Activated naive CD4-positive, alpha-beta T cell treated with anti-CD3 and anti-CD28 coated beads, Interleukin-2, amount 50 U/mL, for 24 hours (primary cell): ENCODE data around the gene BIN2.
A peak's percentile ranks its signal among the peaks of the same experiment; 100 is the strongest.
"Not testable (repeated sequence)": the region's sequence is repeated elsewhere in the genome, so short reads cannot be mapped to it uniquely, and the experiment has no call there.

Experiments used
- H3K27ac Mint-ChIP-seq: one replicate; pipeline ENCODE4 v1.8.0; 2021; ENCODE audit warnings: mild to moderate bottlenecking, mixed read lengths
- H3K27me3 Mint-ChIP-seq: one replicate; pipeline ENCODE4 v1.8.0; 2021; ENCODE audit warnings: mixed read lengths
- H3K36me3 Mint-ChIP-seq: one replicate; pipeline ENCODE4 v1.8.0; 2021; ENCODE audit warnings: mixed read lengths
- H3K4me1 Mint-ChIP-seq: one replicate; pipeline ENCODE4 v1.8.0; 2021; ENCODE audit warnings: mixed read lengths
- H3K4me3 Mint-ChIP-seq: one replicate; pipeline ENCODE4 v1.8.0; 2021; ENCODE audit warnings: mild to moderate bottlenecking, mixed read lengths
- H3K9me3 Mint-ChIP-seq: one replicate; pipeline ENCODE4 v1.8.0; 2021; ENCODE audit warnings: mixed read lengths

The BIN2 gene

GRCh38 chr12:51329742-51330141 lies 5.8 kb upstream of the BIN2 start:
- no peaks in the 10 kb centered on the region for H3K27me3 Mint-ChIP-seq
- H3K4me1 Mint-ChIP-seq: peaks cover 65% of the 10 kb centered on the region
- H3K9me3 Mint-ChIP-seq: no peaks in the 10 kb centered on the region
- H3K4me3 Mint-ChIP-seq: peak overlapping the region; percentile 67
- peak overlapping the region; percentile 96 for H3K27ac Mint-ChIP-seq
- no peaks in the 10 kb centered on the region for H3K36me3 Mint-ChIP-seq

- Mint-ChIP-seq H3K4me3 (no peak overlapping the region), H3K4me1 (peaks cover 70% of the 10 kb centered on the region)
Observed at GRCh38 chr12:51328587-51328986, 4.6 kb upstream of the BIN2 start.

DNA sequence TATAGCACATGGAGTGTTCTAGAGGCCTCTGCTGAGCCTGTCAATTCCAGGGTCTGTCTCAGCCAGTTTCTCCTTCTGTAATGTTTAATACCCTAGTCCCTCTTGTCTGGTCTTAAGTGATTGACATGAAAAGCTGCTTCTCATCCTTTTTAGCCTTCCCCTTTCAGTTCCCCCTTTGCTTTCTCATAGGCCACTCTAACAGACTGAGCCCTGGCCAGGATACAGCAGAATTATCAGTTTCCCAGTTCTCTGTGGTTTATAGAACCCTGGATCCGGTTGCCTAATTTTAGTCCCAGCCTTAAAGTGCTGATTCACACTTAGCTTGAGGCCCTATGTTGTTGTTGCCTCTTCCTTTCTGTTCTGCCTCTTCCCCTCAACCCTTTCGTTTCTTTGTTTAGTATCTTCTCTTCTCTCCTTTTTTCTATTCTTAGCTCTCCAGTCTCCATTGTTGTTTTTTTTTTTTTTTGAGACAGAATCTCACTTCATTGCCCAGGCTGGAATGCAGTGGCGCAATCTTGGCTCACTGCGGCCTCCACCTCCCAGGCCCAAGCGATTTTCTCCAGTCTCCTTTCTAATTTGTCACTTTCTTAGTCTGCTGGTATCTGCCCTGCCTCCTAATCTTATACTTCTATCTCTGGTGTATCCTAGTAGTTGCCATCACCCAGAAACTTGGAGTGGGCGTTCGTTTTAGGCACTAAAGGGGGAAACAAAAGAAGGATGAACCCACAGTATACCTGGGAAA lies 2.9 kb upstream of the BIN2 start:
- peak overlapping the region; percentile 66 for H3K4me3 Mint-ChIP-seq
- no peaks in the 10 kb centered on the region for H3K9me3 Mint-ChIP-seq
- H3K36me3 Mint-ChIP-seq: peaks cover 3% of the 10 kb centered on the region
- H3K27ac Mint-ChIP-seq: peak overlapping the region; percentile 97
- H3K27me3 Mint-ChIP-seq: no peaks in the 10 kb centered on the region
- peaks cover 87% of the 10 kb centered on the region for H3K4me1 Mint-ChIP-seq

More at GRCh38 chr12:51328587-51328986, 4.6 kb upstream of the BIN2 start:
- Mint-ChIP-seq H3K27me3 (no peaks in the 10 kb centered on the region), H3K27ac (peak overlapping the region; percentile 91), H3K9me3 (no peaks in the 10 kb centered on the region), H3K36me3 (no peaks in the 10 kb centered on the region)

DNA sequence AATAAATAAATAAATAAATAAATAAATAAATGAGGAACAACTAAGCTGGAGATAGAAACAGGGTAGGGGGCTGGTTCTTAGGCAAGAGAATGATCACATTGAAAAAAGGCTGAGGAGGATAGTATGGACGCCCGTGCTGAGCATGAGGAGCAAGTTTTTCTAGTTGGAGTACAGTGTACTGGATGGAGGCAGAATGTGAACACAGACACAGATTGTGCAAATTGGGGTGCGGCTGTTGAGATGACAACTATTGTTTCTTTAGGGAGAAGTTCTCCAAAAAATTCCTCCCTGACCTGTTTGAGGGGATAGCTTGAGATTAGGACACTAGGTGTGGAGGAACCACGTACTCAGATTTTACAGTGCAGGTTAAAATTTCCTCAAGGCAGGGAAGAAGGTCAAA lies 979 bp upstream of the BIN2 start:
- H3K9me3 Mint-ChIP-seq: no peaks in the 10 kb centered on the region
- peak overlapping the region; percentile 94 for H3K27ac Mint-ChIP-seq
- H3K4me3 Mint-ChIP-seq: peak overlapping the region; percentile 79
- H3K36me3 Mint-ChIP-seq: peaks cover 9% of the 10 kb centered on the region
- peaks cover 93% of the 10 kb centered on the region for H3K4me1 Mint-ChIP-seq
- H3K27me3 Mint-ChIP-seq: no peaks in the 10 kb centered on the region

DNA sequence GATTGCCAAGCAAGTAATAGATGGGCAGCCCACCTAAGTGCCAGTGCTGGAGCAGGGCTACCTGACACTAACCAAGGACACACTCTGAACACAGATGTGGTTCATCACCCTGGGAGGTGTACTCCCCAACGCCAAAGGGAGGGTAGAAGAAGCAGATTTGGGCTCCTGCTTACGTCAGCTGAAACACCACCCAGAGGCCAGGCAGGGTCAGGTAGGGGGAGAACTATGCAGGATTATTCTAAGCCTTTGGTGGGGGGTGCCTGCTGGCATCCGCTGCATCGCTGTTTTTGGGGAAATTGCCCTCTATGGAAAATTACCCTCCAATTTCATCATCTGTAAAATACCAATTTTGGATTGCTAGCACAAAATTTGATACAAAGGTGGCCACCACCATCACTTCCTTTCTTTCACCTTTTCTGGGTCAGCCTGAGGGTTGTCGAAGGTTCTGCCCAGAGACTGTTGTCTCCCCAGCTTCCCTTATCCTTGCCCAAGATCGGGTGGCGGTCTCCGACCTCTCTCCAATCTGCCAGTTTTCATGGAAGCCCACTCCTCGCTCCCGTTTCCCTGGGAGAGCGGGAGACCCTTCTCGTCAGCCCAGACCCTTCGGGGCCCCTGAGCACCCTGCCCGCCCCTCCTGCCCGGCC lies 535 bp downstream of the BIN2 start:
- peaks cover 12% of the 10 kb centered on the region for H3K36me3 Mint-ChIP-seq
- H3K4me1 Mint-ChIP-seq: peaks cover 93% of the 10 kb centered on the region
- peak overlapping the region; percentile 95 for H3K27ac Mint-ChIP-seq
- H3K27me3 Mint-ChIP-seq: no peaks in the 10 kb centered on the region
- H3K9me3 Mint-ChIP-seq: no peaks in the 10 kb centered on the region
- peak overlapping the region; percentile 96 for H3K4me3 Mint-ChIP-seq

DNA sequence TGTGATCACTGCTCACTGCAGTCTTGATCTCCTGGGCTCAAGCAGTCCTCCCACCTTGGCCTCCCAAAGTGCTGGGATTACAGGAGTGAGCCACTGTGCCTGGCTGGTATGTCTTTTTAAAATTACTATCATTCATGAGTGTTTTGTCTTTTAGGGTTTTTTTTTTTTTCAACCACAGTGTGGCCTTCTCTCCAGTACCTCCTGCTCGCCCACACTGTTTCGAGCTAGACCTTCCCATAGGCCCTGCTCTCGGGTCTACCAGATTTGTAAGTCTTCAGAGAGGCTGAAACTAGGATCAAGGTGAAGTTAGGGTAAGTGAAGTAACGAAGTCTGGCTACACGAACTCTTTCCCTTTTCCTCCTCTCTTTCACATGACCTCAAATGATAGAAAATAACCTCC lies 1.5 kb downstream of the BIN2 start:
- Mint-ChIP-seq H3K9me3 (no peaks in the 10 kb centered on the region), H3K27ac (peak overlapping the region; percentile 95), H3K27me3 (no peaks in the 10 kb centered on the region), H3K4me3 (peak overlapping the region; percentile 96), H3K36me3 (peaks cover 12% of the 10 kb centered on the region), H3K4me1 (peaks cover 93% of the 10 kb centered on the region)

DNA sequence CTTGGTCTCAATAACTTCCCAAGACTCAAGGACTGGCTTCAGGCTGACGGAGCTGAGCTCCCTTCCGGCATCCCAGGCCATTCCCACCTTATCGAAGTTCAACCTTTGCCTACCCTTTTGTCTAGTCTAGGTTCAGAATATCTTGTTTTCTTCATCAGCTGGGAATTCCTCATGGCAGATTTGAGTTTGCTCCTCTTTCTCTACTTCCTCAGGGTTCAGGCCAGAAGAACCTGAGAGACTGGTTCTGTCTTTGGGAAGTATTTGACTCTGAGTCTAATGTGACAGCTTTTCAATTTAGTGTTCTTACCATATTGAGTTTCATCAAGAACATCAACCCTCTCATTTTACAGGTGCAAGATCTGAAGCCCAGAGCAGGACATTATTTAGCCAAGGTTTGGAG lies 2.1 kb downstream of the BIN2 start:
- Mint-ChIP-seq H3K9me3 (no peaks in the 10 kb centered on the region), H3K36me3 (peaks cover 14% of the 10 kb centered on the region), H3K27me3 (no peaks in the 10 kb centered on the region), H3K27ac (peak overlapping the region; percentile 88), H3K4me1 (peaks cover 93% of the 10 kb centered on the region), H3K4me3 (peak overlapping the region; percentile 96)

DNA sequence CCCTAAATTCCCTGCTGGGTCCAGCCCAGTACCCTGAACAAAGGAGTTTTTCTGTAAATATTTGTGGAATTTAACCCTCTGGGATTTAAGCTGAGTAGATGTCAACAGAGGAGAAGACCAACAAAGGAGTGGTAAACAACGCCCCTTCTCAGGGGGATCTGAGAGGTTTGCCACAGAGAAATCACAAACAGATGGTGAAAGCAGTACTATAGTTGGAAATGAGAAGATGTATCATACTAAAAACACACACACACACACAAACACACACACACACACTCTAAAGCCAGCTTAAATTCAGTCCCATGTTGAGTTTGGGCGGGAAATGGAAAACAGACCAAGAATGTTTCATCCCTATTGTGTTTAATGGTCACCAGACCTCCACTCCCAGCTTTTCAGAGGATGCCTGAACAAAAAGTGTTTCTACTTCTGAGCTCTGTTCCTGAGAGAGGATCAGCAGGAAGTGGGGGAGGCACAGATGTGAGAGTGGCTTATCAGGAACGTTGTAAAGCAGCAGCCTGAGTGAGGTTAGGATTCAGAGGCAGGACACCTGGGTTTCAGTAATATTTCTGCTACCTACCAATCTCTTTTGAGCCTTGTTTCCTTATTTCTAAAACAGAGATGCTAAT lies 3.2 kb downstream of the BIN2 start:
- H3K27ac Mint-ChIP-seq: peak overlapping the region; percentile 88
- peak overlapping the region; percentile 96 for H3K4me3 Mint-ChIP-seq
- H3K27me3 Mint-ChIP-seq: no peaks in the 10 kb centered on the region
- H3K9me3 Mint-ChIP-seq: no peaks in the 10 kb centered on the region
- H3K4me1 Mint-ChIP-seq: peaks cover 93% of the 10 kb centered on the region
- H3K36me3 Mint-ChIP-seq: peaks cover 19% of the 10 kb centered on the region

- peak overlapping the region; percentile 88 for H3K27ac Mint-ChIP-seq
- peak overlapping the region; percentile 96 for H3K4me3 Mint-ChIP-seq
- H3K4me1 Mint-ChIP-seq: peaks cover 93% of the 10 kb centered on the region
- H3K27me3 Mint-ChIP-seq: no peaks in the 10 kb centered on the region
- H3K9me3 Mint-ChIP-seq: no peaks in the 10 kb centered on the region
- H3K36me3 Mint-ChIP-seq: peaks cover 20% of the 10 kb centered on the region
Observed at GRCh38 chr12:51320311-51320694, 3.7 kb downstream of the BIN2 start.

DNA sequence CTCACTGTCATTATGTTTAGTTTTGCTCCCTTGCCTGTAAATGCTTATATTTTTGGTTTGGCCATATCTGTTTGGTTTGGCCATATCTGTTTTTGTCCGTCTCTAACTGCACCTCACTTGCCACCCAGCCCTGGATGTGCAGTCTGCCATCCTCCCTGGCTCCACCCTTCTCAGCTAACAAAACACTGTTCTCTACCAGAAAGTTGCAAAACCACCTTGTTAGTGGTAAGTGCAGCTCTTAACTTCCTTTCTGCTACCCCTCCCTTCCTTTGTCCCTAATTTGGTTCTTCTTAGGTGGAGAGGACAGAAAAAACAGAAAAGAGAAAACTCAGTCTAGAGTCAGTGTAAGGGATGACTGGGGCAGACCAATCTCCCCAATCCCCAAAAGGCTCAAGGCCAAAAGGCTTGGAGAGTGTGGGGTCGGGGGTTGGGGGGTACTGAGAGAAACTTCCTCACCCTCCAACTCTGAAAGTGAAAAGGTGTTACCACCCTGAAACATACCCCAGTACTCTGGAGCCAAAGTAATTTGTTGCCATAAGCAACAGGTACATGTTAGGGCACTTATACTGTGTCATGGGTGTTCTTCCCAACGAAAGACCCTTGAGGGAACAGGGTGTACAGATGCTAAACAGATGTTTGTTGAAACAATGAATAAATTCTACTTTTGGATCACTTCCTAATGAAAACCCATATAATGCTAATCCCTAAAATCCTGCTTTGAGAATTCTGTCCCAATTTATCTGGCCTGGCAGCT lies 5.0 kb downstream of the BIN2 start:
- Mint-ChIP-seq H3K4me1 (peaks cover 83% of the 10 kb centered on the region), H3K4me3 (peak overlapping the region; percentile 64), H3K27me3 (no peaks in the 10 kb centered on the region), H3K36me3 (peaks cover 20% of the 10 kb centered on the region), H3K9me3 (no peaks in the 10 kb centered on the region), H3K27ac (peak overlapping the region; percentile 96)

GRCh38 chr12:51318057-51318806 lies 5.7 kb downstream of the BIN2 start:
- H3K9me3 Mint-ChIP-seq: not testable (repeated sequence)

DNA sequence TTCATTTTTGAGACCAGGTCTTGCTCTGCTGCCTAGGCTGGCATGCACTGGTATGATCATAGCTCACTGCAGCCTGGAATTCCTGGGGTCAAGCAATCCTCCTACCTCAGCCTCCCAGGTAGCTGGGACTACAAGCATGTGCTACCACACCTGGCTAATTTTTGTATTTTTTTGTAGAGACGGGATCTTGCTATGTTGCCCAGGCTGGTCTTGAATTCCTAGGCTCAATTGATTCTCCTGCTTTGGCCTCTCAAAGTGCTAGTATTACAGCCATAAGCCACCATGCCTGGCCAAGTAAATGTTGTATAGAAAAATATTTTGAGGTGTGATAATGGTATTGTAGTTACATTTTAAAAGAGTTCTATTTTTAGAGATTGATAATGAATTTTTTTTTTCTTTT lies 12.6 kb downstream of the BIN2 start:
- Mint-ChIP-seq H3K4me3 (no peak overlapping the region), H3K36me3 (peaks cover 18% of the 10 kb centered on the region), H3K27me3 (no peaks in the 10 kb centered on the region), H3K27ac (no peak overlapping the region), H3K9me3 (no peaks in the 10 kb centered on the region), H3K4me1 (peaks cover 74% of the 10 kb centered on the region)

More at GRCh38 chr12:51318057-51318806, 5.7 kb downstream of the BIN2 start:
- H3K27me3 Mint-ChIP-seq: not testable (repeated sequence)
- Mint-ChIP-seq H3K36me3 (peaks cover 21% of the 10 kb centered on the region), H3K4me3 (peak overlapping the region; percentile 64), H3K4me1 (peaks cover 83% of the 10 kb centered on the region), H3K27ac (peak overlapping the region; percentile 81)

DNA sequence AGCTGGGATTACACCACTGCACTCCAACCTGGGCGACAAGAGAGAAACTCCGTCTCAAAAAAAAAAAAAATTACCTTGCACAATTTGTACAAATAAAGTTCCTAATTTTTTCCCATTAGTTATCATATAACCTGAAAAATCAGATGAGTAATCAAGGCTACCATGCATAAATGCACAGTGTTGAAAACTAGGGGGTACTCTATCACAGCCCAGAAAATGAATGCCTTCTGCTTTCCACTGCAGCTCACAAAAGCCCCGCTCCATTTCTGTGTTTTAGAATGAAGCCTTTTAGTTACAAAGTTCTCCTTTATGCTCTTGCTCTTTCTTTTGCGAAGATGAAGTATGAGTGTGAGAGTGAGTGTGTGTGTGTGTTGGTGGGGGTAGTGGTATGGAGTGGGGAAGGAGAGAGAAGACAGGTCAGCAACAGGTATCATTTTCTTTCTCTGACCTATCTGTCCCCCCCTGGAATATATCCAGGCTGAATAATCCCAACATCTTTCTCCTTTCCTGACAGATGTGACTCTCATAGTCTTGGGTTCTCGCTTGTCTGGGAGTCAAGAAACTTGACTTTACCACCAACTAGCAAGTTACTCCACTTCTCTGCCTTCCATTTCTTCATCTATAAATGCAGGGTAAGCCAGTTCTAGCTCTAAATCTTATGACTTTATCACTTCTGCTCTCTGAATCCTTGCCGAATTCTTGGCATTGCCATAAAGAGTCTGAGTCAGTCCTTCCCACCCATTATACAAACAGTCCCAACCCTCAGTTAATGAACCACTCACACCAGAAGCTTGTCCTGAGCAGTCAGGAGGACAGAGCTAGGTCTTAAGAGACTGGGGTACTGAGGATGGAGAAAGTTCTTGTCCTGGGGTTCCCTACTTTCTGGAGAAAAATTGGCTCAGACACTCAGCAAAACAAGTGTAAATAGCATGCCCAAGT lies 16.1 kb downstream of the BIN2 start:
- Mint-ChIP-seq H3K27ac (peak overlapping the region; percentile 90), H3K4me3 (no peak overlapping the region), H3K9me3 (no peaks in the 10 kb centered on the region), H3K4me1 (peaks cover 74% of the 10 kb centered on the region), H3K36me3 (peaks cover 15% of the 10 kb centered on the region), H3K27me3 (no peaks in the 10 kb centered on the region)

GRCh38 chr12:51306507-51306906 lies 17.5 kb downstream of the BIN2 start:
- Mint-ChIP-seq H3K36me3 (peaks cover 13% of the 10 kb centered on the region), H3K9me3 (no peaks in the 10 kb centered on the region), H3K27me3 (no peaks in the 10 kb centered on the region), H3K4me3 (no peak overlapping the region), H3K27ac (peak overlapping the region; percentile 35), H3K4me1 (peaks cover 74% of the 10 kb centered on the region)
